M059J (cell line): ENCODE measurements around the gene MED19. TPM values are rescaled to one million over a fixed set of nuclear protein-coding genes. Genes with fewer than 3 reads are reported as not detected.
"Not testable (repeated sequence)": the region's sequence is repeated elsewhere in the genome, so short reads cannot be mapped to it uniquely, and the experiment has no call there.

Source experiments
- DNase-seq: peaks from one replicate; pipeline ENCODE4 v3.0.0-alpha.2; 2012; ENCODE audit warnings: low read depth
- total RNA-seq: library from RNA; depleted of rRNA; stranded (reverse); fragments of >200 nt; shearing (Covaris generic); gene quantifications from 2 replicates; pipeline ENCODE4 v1.2.3, GENCODE V29; 2014

MED19 gene
- total RNA-seq, 1 experiment from 2014 or later, result 50.0 TPM

DNA sequence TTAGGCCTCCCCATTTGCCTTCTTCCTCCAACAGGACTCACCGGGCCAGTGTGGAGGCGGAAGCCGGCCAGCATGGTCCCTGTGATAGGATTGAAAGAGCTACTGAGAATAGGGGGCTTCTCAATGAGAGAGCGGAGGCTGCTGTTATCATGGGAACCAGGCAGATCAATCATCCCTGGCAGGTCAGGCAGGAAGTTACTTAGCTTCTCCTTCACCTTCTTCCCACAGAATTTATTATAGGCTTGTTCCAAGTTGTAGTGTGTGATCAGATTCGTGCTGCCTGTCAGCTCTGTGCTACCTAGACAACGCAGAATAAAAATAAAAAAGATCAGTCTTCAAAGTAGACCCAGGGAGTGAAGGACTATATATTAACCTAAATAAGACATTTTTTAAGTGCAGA, 7.1 kb downstream of the MED19 start:
- DNase-seq, result no peak

DNA sequence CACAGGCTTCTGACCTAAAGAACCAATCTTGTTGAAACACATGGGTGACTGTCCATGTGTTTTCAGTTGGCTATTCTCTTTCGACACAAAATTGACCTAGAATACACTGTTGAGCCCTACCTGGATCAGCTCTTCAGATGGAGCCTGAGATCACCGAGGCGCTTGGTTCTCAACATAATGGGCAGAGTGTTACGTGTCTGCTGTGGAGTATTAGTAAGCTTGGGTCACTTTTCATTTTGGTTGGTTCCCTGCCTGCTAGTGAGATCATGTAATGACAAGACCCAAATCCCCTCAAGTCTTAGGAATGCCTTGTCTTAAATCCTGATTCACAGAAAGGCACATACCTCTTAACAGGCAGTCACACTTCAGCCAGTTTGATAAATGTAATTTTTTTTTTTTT, 8.7 kb downstream of the MED19 start:
- no peak for DNase-seq

DNA sequence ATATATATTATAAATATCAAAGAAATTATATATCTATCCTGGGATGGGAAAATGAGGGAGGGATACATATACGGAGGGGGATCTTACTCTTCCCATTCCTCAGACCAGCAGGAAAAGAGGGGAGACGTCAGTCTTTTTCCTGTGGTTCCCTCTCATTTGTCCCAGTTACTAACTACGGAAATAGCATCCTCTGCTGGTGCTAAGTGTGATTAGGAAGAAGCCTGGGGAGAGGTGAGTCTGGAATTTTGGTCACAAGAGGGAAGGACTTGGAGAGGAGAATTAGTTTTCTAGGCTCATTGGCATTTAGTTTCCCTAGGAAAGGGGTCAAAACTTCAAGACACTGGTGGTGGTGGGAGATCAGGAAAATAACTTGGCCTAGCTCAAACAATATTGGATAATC, 11.6 kb downstream of the MED19 start:
- DNase-seq, result no peak

DNA sequence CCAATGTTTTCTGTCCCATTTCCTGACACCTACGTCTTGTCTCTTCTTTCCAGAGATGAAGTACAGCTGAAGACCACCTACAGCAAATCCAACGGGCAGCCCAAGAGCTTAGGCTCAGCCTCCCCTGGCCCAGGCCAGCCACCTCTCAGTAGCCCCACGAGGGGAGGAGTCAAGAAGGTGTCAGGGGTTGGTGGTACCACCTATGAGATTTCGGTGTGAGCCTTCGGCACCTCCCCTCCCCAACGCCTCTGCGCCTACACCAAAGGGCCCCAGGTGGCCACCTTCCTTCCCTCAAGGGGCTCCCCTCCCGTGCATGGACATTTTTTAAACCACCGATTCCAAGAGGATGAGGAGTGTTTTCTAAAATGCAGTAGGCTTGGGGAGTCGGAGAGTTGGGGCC, 12.2 kb downstream of the MED19 start:
- no peak for DNase-seq

GRCh38 chr11:57698843-57699365, 13.1 kb downstream of the MED19 start:
- DNase-seq, result no peak

DNA sequence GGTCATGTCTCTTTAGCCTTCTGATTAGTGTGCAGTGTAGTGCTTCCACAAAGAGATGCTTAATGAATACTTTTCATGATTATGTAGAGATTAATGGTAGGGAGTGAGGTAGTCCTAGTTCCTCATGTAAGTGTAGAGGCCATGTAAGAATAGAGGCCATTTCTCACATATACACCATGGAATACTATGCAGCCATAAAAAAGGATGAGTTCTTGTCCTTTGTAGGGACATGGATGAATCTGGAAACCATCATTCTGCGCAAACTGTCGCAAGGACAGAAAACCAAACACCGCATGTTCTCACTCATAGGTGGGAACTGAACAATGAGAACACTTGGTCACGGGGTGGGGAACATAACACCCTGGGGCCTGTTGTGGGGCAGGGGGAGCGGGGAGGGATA, 21.5 kb downstream of the MED19 start:
- not testable (repeated sequence) for DNase-seq

GRCh38 chr11:57681168-57681567, 30.8 kb downstream of the MED19 start:
- no peak for DNase-seq

- peak; percentile 66 for DNase-seq
Observed at GRCh38 chr11:57680552-57680874, 31.5 kb downstream of the MED19 start.

- no peak for DNase-seq
Observed at GRCh38 chr11:57679396-57679795, 32.6 kb downstream of the MED19 start.

GRCh38 chr11:57675176-57675941, 36.7 kb downstream of the MED19 start:
- no peak for DNase-seq

DNA sequence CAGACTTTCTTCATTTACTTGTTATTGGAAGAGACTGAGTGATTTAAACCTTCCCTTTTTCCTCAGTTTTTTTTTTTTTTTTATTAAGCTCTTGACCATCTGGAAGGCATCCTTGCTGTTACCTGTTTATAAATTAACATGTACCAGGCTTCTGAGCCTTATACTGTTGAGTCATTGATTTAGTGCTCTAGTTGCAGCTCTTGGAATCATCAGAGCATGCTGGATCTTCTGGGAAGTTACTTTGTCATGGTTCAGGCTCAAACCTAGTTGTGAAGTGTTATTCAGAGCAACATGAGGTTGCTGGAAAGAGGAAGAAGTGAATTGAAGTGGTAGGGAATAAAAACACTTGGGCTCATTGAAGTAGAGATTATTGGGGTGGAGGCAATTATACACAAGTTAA, 37.8 kb downstream of the MED19 start:
- no peak for DNase-seq

GRCh38 chr11:57668434-57668782, 43.6 kb downstream of the MED19 start:
- DNase-seq, result peak; percentile 28

DNA sequence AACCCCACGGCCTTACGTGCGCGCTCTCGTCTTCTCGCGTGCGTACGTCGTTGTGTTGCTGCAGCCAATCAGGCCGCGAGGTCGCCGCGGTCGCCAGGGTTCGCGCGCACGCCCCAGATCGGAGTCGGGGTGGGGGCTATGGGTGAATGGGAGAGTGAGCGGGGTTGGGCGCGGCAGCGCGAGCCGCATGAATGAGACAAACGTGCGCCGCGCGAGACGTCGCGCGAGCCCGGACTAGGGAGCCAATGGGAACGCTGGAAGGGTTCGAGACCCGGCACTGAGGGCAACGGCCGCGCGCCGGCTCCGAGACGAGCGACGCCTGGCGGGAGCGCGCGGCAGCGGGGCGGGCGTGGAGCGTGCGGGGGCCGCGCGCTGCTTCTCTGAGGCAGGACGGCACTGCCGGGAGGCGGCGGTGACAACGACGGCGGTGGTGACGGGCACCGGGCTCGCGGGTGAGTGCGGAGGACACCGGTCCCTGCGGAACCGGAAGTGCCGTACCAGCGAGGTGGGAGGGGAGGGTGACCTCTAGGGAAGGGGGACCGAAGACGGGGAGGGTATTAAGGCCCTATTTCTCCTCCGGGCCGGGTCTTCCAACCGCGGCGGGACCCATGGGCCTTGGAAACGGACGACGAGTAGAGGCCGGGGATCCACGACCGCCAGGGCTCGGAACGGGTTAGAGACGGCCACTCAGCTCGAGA, 44.1 kb downstream of the MED19 start, which contains the start of gene ZDHHC5:
Gene ZDHHC5 (plus strand): TSS at position 379 of the 698 bp plus-strand sequence. CDS start 4,977 bp downstream, outside the sequence.
- DNase-seq, result peak; percentile 98

GRCh38 chr11:57667117-57667735, 44.8 kb downstream of the MED19 start:
- DNase-seq, result peak; percentile 98

- no peak for DNase-seq
Observed at GRCh38 chr11:57663975-57664374, 48.0 kb downstream of the MED19 start.

DNA sequence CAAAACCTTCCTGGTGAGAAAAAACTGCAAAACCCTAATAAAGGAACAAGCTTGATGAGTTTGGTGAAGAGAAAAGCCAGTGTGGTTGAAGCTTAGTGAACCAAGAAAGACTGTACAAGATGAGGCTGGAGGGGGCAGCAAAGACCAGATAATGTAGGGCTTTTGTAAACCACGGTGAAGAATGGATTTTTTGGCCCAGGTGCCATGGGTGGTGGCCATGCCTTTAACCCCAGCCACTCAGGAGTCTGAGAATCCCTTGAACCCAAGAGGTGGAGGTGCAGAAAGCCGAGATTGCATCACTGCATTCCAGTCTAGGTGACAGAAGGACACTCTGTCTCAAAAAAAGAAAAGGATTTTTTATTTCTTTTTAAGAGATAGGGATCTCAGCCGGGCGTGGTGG, 49.1 kb downstream of the MED19 start:
- DNase-seq, result peak; percentile 33

DNA sequence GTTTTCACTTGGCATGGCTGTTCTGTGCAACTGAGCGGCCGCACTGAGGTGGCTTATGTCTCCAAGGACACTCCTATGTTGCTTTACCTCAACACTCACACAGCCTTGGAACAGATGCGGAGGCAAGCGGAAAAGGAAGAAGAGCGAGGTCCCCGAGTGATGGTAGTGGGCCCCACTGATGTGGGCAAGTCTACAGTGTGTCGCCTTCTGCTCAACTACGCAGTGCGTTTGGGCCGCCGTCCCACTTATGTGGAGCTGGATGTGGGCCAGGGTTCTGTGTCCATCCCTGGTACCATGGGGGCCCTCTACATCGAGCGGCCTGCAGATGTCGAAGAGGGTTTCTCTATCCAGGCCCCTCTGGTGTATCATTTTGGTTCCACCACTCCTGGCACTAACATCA, 52.3 kb downstream of the MED19 start:
- DNase-seq, result no peak

DNA sequence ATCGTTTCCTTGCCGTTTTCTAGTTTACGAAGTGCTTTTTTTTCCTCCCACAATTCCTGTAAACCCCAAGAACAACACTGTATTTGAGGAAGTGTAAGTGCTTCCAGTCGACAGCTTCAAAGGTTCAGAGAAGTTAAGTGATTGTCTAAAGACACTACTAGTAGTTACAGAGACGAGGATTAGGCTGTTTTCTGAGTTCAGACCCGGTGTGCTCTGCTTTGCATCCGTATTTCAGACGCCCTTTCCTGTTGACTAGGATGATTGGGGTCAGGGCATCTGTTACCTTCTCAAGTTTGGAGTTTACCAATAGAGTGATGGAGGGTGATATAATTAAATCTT, 54.0 kb downstream of the MED19 start:
- DNase-seq, result no peak

GRCh38 chr11:57657194-57658022, 54.6 kb downstream of the MED19 start, which contains the start of gene CLP1:
Gene CLP1, plus strand, starts transcription at chr11:57657762. Its CDS starts 1,715 bp downstream, at chr11:57659477.
- peak; percentile 99 for DNase-seq

DNA sequence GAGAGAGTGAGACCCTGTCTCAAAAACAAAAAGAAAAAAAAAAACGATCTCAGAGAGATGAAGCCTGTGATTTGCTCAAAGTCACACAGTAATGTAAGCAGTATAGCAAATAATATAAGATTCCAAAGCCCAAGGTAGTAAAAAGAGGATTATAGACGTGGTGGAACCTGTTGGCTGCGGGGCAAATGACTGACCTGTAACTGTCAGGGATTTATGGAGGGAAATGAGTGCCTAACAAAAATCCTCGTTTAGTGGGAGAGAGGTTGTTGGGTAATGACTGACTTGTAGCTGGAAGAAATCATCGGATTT, 55.2 kb downstream of the MED19 start:
- no peak for DNase-seq
